CD4-positive, alpha-beta T cell treated with Interleukin-2 at 100 ng/mL for 4 hours (primary cell): ENCODE data around the gene PPEF2.
A peak's percentile ranks its signal among the peaks of the same experiment; 100 is the strongest.
"Not testable (repeated sequence)": the region's sequence is repeated elsewhere in the genome, so short reads cannot be mapped to it uniquely, and the experiment has no call there.

Experiments
- DNase-seq: peaks from one replicate; pipeline ENCODE4 v3.0.0-alpha.2; 2020; ENCODE audit warnings: low spot score

PPEF2 gene

GRCh38 chr4:75902352-75902751 is at the start of gene PPEF2:
TSS of gene PPEF2 (minus strand) at chr4:75902452. CDS start at chr4:75896325, 6,127 bp downstream.
- no peak for DNase-seq

GRCh38 chr4:75950213-75950815 is 48.1 kb upstream of the PPEF2 start:
- no peak for DNase-seq

- no peak for DNase-seq
These were observed 46.7 kb upstream of the PPEF2 start for GRCh38 chr4:75948822-75949444.

- DNase-seq = peak; percentile 79
These were observed 38.5 kb upstream of the PPEF2 start, which contains the start of gene NAAA for GRCh38 chr4:75940692-75941253. TSS of gene NAAA (minus strand) at chr4:75941013. CDS start at chr4:75940949, 64 bp downstream.

GRCh38 chr4:75939890-75940691 is 37.8 kb upstream of the PPEF2 start:
- DNase-seq = peak; percentile 76

- no peak for DNase-seq
These were observed 33.4 kb upstream of the PPEF2 start for GRCh38 chr4:75935628-75936027.

GRCh38 chr4:75930152-75930551 is 27.9 kb upstream of the PPEF2 start:
- DNase-seq = no peak

- not testable (repeated sequence) for DNase-seq
These were observed 22.7 kb upstream of the PPEF2 start for GRCh38 chr4:75924916-75925315.

- no peak for DNase-seq
These were observed 22.1 kb upstream of the PPEF2 start for GRCh38 chr4:75924309-75924827.

GRCh38 chr4:75922588-75922987 is 20.3 kb upstream of the PPEF2 start:
- no peak for DNase-seq

- no peak for DNase-seq
These were observed 19.7 kb upstream of the PPEF2 start for GRCh38 chr4:75921910-75922309.

GRCh38 chr4:75920327-75920726 is 18.1 kb upstream of the PPEF2 start:
- DNase-seq = no peak

GRCh38 chr4:75919920-75920319 is 17.7 kb upstream of the PPEF2 start:
- DNase-seq = no peak

GRCh38 chr4:75916091-75916661 is 13.9 kb upstream of the PPEF2 start:
- DNase-seq = peak; percentile 40

- DNase-seq = no peak
These were observed 10.7 kb upstream of the PPEF2 start for GRCh38 chr4:75912968-75913367.

- not testable (repeated sequence) for DNase-seq
These were observed 8.6 kb upstream of the PPEF2 start for GRCh38 chr4:75910831-75911230.

- no peak for DNase-seq
These were observed 7.2 kb upstream of the PPEF2 start for GRCh38 chr4:75909405-75909804.

- DNase-seq = no peak
These were observed 6.3 kb upstream of the PPEF2 start for GRCh38 chr4:75908555-75908954.

- DNase-seq = no peak
These were observed 5.7 kb upstream of the PPEF2 start for GRCh38 chr4:75907966-75908365.

- no peak for DNase-seq
These were observed 1.8 kb upstream of the PPEF2 start for GRCh38 chr4:75904076-75904475.

- no peak for DNase-seq
These were observed 3.7 kb downstream of the PPEF2 start for GRCh38 chr4:75898536-75898935.

GRCh38 chr4:75895744-75896314 is 6.4 kb downstream of the PPEF2 start:
- peak; percentile 43 for DNase-seq
